HG03460 (cell line): ENCODE results near the gene GPALPP1.
"Not testable (repeated sequence)": the region's sequence is repeated elsewhere in the genome, so short reads cannot be mapped to it uniquely, and the experiment has no call there.

Experiments used
- ATAC-seq: cut with Tn5 transposase; IDR thresholded peaks from one replicate; pipeline ENCODE4 v1.9.1; 2021; ENCODE audit not compliant: unreplicated experiment

GPALPP1 gene

DNA sequence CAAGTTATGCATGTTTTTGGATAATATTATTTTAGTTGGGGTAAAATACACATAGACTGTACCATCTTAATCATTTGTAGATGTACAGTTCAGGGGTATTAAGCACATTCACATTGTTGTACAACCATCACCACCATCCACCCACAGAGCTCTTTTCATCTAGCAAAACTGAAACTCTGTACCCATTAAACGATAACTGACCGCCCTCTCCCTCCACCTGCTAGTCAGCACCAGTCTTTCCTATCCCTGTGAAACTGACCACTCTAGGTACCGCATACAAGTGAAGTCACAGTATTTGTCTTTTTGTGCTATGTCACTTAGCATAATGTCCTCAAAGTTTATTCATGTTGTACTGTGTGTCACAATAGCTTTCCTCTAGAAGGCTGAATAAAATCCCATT lies 70.7 kb downstream of the GPALPP1 start:
- no peak for ATAC-seq

DNA sequence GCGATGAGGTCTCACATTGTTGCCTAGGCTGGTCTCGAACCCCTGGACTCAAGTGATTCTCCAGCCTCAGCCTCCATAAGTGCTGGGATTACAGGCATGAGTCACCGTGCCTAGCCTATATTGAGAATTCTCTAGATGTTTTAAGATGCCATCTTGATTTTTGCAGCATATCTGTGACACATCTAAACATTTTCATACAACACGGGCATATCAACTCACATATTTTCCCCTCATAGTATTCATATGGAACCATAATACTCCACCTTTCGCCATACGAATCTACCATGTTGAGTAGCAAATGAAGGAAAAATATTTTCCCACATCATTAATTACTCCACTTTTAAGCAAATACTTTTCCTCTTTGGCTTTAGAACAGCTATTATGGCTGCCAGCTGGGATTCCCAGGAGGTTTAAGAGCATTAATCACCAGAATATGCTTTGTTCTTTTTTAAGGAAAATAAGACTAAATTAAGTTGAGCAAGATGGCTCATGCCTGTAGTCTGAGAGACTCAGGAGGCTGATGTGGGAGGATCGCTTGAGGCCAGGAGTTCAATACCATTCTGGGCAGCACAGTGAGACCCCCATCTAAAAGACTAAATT lies 74.0 kb downstream of the GPALPP1 start:
- no peak for ATAC-seq

DNA sequence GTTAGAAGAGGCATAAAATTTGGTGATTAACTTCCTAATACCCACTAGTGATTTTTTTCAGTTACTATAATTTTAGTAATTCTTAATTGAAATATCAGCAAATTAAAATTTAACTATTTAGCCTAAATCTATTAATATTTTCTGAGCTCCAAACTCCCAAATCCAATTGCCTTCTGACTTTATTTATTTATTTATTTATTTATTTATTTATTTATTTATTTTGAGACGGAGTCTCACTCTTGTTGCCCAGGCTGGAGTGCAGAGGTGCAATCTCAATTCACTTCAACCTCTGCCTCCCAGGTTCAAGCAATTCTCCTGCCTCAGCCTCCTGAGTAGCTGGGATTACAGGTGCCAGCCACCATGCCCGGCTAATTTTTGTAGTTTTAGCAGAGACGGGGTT lies 74.6 kb downstream of the GPALPP1 start:
- ATAC-seq = not testable (repeated sequence)

DNA sequence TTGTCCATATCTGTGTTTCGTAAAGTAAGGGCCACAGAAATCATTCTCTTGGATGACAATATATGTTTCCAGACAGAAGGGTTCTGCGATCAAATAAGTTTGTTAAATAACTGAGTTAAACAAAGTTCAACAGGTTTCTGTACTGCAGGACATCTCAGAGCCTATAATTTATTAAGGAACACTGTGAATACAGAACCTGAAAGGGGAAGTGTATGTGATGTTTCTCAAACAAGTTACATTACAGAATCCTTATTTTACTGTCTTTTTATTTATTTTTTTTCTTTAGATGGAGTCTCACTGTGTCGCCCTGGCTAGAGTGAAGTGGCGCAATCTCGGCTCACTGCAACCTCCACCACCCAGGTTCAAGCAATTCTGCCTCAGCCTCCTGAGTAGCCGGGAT lies 75.6 kb downstream of the GPALPP1 start:
- ATAC-seq = no peak

DNA sequence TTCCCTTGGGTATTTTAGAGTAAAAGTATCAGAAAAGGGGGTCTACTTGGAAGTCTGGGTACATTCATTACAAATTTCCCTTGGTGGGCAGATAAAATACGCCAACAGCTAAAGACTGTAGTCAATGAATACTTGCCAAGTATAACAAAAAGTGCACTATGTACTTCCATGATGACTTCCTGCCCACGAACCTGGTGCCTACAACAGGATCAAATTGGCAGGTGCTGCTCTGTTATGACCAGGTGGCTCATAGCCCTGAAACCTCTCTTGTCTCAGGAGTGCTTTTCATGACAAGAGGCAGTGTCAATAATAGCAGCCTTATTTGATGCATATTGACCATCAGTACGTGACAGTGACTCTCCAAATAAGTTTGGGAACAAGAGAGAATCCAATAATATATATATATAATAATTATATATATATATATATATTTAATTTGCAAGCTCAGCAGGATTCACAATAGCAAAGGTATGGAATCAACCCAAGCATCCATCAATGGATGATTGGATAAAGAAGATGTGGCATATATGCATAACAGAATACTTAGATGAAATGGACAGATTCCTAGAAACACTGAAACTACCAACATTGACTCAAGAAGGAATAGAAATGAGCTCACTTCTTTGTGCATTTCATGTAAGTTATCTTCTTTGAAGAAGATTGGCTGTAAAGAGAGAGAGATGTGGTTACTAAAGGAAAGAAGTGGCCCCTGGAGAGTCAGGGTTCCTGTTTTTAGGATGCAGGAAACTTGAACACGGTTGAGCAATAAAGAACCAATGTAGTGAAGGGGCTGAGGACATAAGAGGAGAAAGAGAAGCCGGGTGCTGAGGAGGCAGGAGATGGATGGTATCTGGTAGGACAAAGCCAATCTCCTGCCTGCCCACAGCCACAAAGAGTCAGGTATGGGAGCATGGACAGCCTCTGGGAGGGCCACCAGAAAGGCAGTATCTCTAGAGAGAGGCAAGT lies 79.0 kb downstream of the GPALPP1 start:
- ATAC-seq = no peak

DNA sequence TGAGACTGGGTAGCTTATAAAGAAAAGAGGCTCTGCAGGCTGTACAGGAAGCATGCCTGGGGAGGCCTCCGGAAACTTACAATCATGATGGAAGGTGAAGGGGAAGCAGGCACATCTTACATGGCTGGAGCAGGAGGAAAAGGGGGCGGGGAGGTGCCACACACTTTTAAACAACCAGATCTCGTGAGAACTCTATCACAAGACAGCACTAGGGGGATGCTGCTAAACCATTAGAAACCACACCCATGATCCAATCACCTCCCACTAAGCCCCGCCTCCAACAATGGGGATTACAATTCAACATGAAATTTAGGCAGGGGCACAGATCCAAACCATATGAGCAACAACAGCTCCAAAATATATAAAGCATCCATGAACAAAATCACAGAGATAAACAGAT lies 84.5 kb downstream of the GPALPP1 start:
- no peak for ATAC-seq

DNA sequence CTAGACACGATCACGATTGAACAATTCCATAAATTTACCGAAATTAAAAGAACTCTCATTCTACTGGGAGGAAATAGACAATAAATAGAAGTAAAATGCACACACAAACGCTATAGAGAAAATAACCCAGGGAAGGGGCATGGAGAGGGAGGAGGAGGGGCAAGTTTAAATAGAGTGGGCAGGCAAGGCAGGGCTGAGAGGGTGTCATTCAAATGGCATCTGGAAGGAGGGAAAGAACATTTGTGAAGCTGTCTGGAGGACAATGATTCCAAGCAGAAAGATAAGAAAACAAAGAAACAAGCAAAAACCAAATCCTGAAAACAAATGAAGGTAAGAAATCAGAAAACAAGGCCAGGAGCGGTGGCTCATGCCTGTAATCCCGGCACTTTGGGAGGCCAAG lies 85.4 kb downstream of the GPALPP1 start:
- no peak for ATAC-seq

DNA sequence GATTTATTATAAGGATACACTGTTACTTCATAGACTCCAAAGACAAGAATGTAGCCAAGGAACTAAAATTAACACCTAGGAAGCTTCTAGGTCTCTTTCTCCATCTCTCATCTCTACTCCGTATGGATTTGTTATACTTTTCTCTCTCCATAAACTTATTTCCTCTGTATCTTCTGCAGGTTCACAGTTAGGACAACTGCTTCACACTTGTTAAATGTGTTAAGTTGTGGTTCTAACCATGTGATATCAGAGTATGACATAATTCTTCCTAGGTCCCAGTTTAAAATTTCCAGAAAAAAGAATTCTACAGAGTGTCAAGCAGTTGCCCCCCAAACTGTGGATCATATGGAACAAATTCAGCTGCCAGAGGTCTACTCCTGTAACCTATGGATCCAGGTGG lies 88.7 kb downstream of the GPALPP1 start:
- ATAC-seq = no peak
